NCI-H2107 (cell line): ENCODE measurements around the gene STAC2.

Source experiments
- DNase-seq: peaks from one replicate; lab custom pipeline; 2025; lab: John Stamatoyannopoulos, UW

Gene STAC2

GRCh38 chr17:39231591-39232551 is 6.1 kb upstream of the STAC2 start:
- DNase-seq, result peak; percentile 68

GRCh38 chr17:39231091-39231561 is 5.4 kb upstream of the STAC2 start:
- DNase-seq, result no peak

- DNase-seq, result no peak
These were observed 4.6 kb upstream of the STAC2 start for GRCh38 chr17:39230361-39230760.

GRCh38 chr17:39229274-39229913 is 3.6 kb upstream of the STAC2 start:
- no peak for DNase-seq

GRCh38 chr17:39227364-39227919 is 1.7 kb upstream of the STAC2 start:
- no peak for DNase-seq

- no peak for DNase-seq
These were observed 376 bp upstream of the STAC2 start for GRCh38 chr17:39225959-39226683.

- no peak for DNase-seq
These were observed 902 bp downstream of the STAC2 start for GRCh38 chr17:39224778-39225307.

- no peak for DNase-seq
These were observed 1.6 kb downstream of the STAC2 start for GRCh38 chr17:39223907-39224777.

GRCh38 chr17:39222866-39223834 is 2.6 kb downstream of the STAC2 start:
- DNase-seq, result no peak

- DNase-seq, result no peak
These were observed 3.6 kb downstream of the STAC2 start for GRCh38 chr17:39222151-39222550.

- no peak for DNase-seq
These were observed 4.2 kb downstream of the STAC2 start for GRCh38 chr17:39221572-39221971.

- DNase-seq, result no peak
These were observed 6.0 kb downstream of the STAC2 start for GRCh38 chr17:39219647-39220154.

GRCh38 chr17:39218906-39219305 is 6.8 kb downstream of the STAC2 start:
- DNase-seq, result no peak

GRCh38 chr17:39217734-39218369 is 7.9 kb downstream of the STAC2 start:
- DNase-seq, result no peak

- DNase-seq, result no peak
These were observed 11.9 kb downstream of the STAC2 start for GRCh38 chr17:39213852-39214251.

GRCh38 chr17:39212841-39213480 is 12.8 kb downstream of the STAC2 start:
- peak; percentile 39 for DNase-seq

- no peak for DNase-seq
These were observed 13.4 kb downstream of the STAC2 start for GRCh38 chr17:39212195-39212810.

GRCh38 chr17:39210093-39210434 is 15.7 kb downstream of the STAC2 start:
- DNase-seq, result no peak
